HG03159 (cell line): ENCODE results near the gene REST.
"Not testable (repeated sequence)": the region's sequence is repeated elsewhere in the genome, so short reads cannot be mapped to it uniquely, and the experiment has no call there.

Experiments used
- ATAC-seq: cut with Tn5 transposase; IDR thresholded peaks from one replicate; pipeline ENCODE4 v1.9.1; 2021; ENCODE audit warnings: mild to moderate bottlenecking, moderate library complexity; ENCODE audit not compliant: unreplicated experiment

Gene REST

GRCh38 chr4:56908206-56909085, 746 bp downstream of the REST start:
- peak; percentile 63 for ATAC-seq

- peak; percentile 32 for ATAC-seq
Measured at GRCh38 chr4:56909086-56909894, 1.6 kb downstream of the REST start.

DNA sequence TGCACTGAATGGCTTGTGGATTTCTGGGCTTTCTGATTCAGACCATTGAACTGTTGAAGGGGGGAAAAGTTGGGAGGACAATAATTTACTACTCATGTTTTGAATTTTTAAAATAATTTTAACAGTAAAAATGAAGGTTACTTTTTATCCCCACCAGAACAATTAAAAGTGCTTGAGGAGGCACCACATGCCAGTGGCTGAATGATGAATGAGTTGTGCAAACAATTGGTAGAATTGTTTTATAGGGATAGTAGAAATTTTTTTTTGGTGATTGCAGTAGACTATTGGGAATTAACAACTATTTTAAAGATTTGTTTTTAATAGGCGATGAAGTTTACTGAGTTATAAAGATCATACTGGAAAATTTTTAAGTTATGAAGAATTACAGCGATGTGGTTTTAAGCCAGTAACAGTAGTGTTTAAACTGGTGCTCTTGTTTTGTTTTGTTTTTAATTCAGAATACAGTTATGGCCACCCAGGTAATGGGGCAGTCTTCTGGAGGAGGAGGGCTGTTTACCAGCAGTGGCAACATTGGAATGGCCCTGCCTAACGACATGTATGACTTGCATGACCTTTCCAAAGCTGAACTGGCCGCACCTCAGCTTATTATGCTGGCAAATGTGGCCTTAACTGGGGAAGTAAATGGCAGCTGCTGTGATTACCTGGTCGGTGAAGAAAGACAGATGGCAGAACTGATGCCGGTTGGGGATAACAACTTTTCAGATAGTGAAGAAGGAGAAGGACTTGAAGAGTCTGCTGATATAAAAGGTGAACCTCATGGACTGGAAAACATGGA, 2.7 kb downstream of the REST start:
- ATAC-seq, result no peak

DNA sequence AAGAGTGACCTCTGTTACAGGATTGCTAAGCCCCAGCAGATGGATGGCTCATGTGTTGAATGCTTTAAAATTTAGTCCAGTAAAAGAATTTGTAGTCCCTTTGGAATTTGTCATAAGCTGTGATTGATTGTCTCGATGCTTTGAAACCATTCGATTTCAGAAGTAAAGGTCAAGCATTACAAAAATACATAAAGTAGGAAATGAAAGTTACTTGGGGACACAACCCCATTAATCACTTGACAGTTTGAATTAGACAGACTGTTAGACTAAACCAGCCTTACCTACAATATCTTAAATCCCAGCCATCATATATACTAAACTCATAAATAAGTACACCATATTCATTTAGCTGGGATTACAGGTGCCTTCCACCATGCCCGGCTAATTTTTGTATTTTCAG, 6.6 kb downstream of the REST start:
- no peak for ATAC-seq

- ATAC-seq, result not testable (repeated sequence)
Measured at GRCh38 chr4:56914977-56915376, 7.3 kb downstream of the REST start.

GRCh38 chr4:56927196-56927595, 19.5 kb downstream of the REST start:
- no peak for ATAC-seq

- ATAC-seq, result no peak
Measured at GRCh38 chr4:56930638-56931037, 22.9 kb downstream of the REST start.

- ATAC-seq, result peak; percentile 56
Measured at GRCh38 chr4:56931924-56932323, 24.2 kb downstream of the REST start.

DNA sequence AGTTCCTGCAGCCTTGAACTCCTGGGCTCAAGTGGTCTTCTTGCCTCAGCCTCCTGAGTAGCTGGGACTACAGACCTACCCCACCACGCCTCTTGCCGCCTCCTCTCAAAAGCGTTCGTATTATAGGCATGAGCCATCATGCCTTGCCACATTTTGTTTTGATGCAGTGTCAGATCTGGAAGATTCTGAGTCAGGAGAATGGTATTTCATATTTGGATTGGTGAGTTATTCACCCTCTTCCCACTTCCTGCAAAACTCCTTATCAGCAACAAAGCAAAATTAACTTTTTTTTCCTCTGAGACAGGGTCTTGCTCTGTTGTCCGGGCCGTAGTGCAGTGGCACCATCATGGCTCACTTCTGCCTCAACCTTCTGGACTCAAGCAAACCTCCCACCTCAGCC, 29.6 kb downstream of the REST start:
- ATAC-seq, result no peak

DNA sequence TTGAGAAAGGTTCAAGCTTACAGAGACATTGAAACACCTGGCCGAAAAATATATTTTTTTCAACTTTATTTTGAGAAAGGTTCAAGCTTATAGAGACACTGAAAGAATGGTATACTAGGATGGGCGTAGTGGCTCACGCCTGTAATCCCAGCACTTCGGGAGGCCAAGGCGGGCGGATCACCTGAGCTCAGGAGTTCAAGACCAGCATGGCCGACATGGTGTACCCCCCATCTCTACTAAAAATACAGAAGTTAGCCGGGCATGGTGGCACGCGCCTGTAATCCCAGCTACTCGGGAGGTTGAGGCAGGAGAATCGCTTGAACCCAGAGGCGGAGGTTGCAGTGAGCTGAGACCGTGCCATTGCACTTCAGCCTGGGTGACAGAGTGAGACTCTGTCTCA, 32.1 kb downstream of the REST start:
- ATAC-seq, result not testable (repeated sequence)

DNA sequence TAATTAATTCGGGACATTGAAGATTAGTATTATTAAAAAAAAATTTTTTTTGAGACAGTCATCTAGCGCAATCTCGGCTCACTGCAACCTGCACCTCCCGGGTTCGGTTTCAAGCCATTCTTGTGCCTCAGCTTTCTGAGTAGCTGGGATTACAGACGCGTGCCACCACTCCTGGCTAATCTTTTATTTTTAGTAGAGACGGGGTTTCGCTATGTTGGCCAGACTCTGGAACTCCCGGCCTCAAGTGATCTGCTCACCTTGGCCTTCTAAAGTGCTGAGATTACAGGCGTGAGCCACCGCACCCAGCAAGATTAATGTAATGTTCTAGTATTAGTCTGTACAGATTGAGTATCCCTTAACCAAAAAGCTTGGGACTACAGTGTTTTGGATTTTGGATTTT, 32.7 kb downstream of the REST start:
- no peak for ATAC-seq

- no peak for ATAC-seq
Measured at GRCh38 chr4:56940971-56941370, 33.3 kb downstream of the REST start.

DNA sequence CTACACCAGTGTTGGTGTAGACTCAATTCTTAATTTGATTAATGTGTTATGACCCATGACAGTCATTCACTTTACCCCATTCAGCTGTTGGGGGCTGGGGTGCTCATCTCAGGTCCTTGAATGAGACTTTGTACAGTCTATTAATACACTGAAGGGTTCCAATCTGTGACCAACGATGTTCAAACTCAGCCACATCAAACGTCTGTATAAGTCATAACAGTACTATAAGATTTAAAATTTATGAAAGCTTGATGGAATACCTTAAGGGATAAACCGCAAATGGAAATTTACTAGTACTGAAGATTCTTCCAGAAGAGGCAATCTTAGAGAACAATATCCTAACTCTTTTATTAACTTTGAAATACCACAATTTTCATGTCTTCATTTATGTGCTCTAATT, 33.7 kb downstream of the REST start:
- no peak for ATAC-seq

DNA sequence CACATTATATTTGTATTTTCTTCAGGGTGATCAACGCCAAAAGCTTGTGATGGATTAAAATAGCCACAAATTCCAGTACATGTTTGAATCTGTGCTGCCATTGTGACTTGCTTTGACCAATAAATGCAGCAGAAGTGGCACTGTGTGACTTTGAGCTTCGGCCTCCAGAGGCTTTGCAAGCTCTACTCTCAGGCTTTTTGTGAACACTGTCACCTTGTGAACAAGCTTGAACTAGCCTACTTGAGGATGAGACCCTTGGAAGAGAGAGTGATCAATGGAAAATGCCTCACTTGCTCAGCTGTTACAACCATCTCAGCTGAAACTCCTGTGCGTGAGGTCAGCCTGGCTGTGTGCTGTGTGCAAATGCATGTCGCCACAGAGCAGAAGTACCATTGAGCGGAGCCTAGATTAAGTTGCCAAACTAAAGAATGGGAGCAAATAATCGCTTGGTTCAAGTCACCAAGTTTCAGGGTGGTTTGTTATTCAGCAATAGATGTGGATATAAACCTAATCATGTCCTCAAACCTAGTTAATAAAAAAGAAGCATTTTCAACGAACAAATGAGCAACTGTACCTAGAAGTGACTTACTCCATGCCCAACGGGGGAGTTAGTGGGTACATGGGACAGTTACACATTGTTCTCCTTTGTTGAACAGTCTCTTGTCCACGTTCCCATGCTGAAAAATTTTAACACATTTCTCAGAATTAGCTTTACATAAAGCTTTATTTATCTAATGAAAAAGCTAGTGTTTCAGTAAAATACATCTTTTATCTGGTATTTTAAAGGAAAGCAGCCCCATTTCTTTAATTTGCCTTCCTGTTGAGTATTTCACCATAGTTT, 46.2 kb downstream of the REST start:
- ATAC-seq, result no peak

DNA sequence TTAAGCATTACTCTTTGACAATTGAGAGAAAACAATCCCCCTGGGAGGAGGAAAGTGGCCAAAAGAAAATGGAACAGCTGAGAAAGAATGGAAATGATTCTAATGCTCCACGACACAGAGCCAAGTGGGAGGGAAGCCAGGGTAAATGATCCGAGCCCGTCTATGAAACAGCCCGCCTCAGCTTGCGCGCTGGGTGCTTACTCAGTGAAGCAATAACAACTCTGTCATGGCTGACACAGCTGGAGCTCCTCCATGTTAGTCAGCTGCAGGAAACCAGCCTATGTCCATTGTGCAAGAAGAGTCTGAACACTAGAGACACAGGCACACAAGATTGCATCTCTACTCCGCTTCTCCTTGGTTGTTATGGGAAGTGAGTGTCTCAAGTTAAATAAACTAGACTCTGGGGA, 50.4 kb downstream of the REST start:
- ATAC-seq, result no peak

GRCh38 chr4:56959100-56959499, 51.4 kb downstream of the REST start:
- ATAC-seq, result no peak

DNA sequence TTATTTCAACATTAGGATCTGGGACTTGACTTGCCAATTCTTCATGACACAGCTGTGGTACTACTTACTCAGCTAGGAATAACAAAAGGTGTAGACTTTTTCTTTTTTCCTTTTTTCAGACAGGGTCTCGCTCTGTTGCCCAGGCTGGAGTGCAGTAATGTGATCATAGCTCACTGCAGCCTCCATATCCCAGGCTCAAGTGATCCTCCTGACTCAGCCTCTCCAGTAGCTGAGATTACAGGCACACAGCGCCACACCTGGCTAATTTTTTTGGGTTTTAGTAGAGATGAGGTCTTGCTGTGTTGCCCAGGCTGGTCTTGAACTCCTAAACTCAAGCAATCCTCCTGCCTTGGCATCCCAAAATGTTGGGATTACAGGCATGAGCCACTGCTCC, 53.4 kb downstream of the REST start:
- no peak for ATAC-seq

DNA sequence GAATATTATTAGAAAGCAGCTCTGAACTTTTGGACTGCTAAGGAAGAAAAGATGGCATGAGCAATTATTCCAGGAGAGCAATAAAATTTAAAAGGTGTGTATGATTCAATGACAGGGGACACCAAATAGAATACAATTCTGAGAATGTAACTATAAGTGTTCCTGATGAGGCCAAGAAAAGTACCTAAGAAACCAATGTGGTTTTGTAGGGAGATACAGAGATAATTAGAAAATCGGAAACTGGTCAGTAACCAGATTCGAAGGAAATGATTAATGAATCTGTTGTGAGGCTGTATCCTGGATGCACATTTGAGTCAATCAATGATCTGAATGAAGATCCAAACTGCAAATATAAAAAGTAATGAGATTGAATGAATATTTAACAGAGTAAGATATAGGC, 63.7 kb downstream of the REST start:
- no peak for ATAC-seq

GRCh38 chr4:56972389-56972788, 64.7 kb downstream of the REST start:
- no peak for ATAC-seq

- ATAC-seq, result no peak
Measured at GRCh38 chr4:56972809-56973208, 65.1 kb downstream of the REST start.
